Spleen (tissue), 11 donors: Measurements from ENCODE around the gene PDGFRB. TPM values are rescaled to one million over a fixed set of nuclear protein-coding genes. Genes with fewer than 3 reads are reported as not detected.

Experiments
- DNase-seq: peaks from one replicate; pipeline ENCODE4 v3.0.0-alpha.2; 2020
- H3K27ac ChIP-seq, 8 donors: fragments of 200-600 bp; sonication (generic) in 7 of 8; 1 replicate in 4 of 8; 2 replicates in 4 of 8; pipeline versions ENCODE4 v1.5.0 to v1.8.0; 2016 to 2021; ENCODE audit warnings: inconsistent platforms in 4 of 8, mild to moderate bottlenecking in 4 of 8, moderate library complexity in 1 of 8
- H3K27me3 ChIP-seq, 7 donors: fragments of 200-600 bp; sonication (generic) in 6 of 7; replicated peaks in 1 of 7; 1 replicate in 4 of 7; 2 replicates in 3 of 7; pipeline versions ENCODE4 v1.5.0 to v1.8.0; 2016 to 2021; ENCODE audit warnings: inconsistent platforms in 3 of 7, mild to moderate bottlenecking in 1 of 7
- H3K36me3 ChIP-seq, 6 donors: fragments of 200-600 bp; sonication (generic) in 5 of 6; 1 replicate in 4 of 6; 2 replicates in 2 of 6; pipeline versions ENCODE4 v1.5.0 to v1.8.0; 2016 to 2021; ENCODE audit warnings: inconsistent platforms in 2 of 6
- H3K4me1 ChIP-seq, 6 donors: fragments of 200-600 bp; sonication (generic) in 5 of 6; 1 replicate in 3 of 6; 2 replicates in 3 of 6; pipeline versions ENCODE4 v1.5.0 to v1.8.0; 2016 to 2021; ENCODE audit warnings: inconsistent platforms in 3 of 6
- H3K4me3 ChIP-seq, 8 donors: fragments of 200-600 bp; sonication (generic) in 7 of 8; 1 replicate in 4 of 8; 2 replicates in 4 of 8; pipeline versions ENCODE4 v1.5.0 to v1.8.0; 2016 to 2021; ENCODE audit warnings: inconsistent platforms in 4 of 8, mild to moderate bottlenecking in 4 of 8, moderate library complexity in 2 of 8
- H3K9me3 ChIP-seq, 8 donors: fragments of 200-600 bp; sonication (generic) in 7 of 8; 1 replicate in 4 of 8; 2 replicates in 4 of 8; pipeline versions ENCODE4 v1.5.0 to v1.8.0; 2016 to 2021; ENCODE audit warnings: inconsistent platforms in 4 of 8
- CTCF ChIP-seq, 11 experiments: fragments of 200-600 bp in 7 of 11; fragments of 450-650 bp in 4 of 11; sonication (generic) in 4 of 11; IDR thresholded peaks in 8 of 11; conservative IDR thresholded peaks in 3 of 11; 1 replicate in 7 of 11; 2 replicates in 4 of 11; pipeline versions ENCODE4 v1.4.0 to v1.8.0; 2016 to 2021; ENCODE audit warnings: antibody characterized with exemption in 11 of 11, inconsistent platforms in 4 of 11, mild to moderate bottlenecking in 1 of 11
- POLR2A ChIP-seq, 3 donors: fragments of 450-650 bp; IDR thresholded peaks; one replicate each; pipeline ENCODE4 v1.5.1; 2017; ENCODE audit warnings: antibody characterized with exemption in 3 of 3, mild to moderate bottlenecking in 1 of 3
- POLR2AphosphoS5 ChIP-seq, 3 donors: sonication (generic); formaldehyde crosslinking; IDR thresholded peaks; one replicate each; pipeline ENCODE4 v1.5.1; 2017; ENCODE audit warnings: antibody characterized with exemption in 3 of 3
- WGBS, 5 donors: extraction: QIAGEN DNeasy Blood & Tissue Kit in 3 of 5; methylation state at CpG; one replicate each; pipeline versions ENCODE4 v1.1.5 to v1.1.7; 2013 to 2018; 5-methylcytosine and 5-hydroxymethylcytosine counted together
- intact Hi-C: fragments of 100-400 bp; cut with DNase I; formaldehyde crosslinking; loops from one replicate; pipeline ENCODE4 v1.15.0; 2023; ENCODE audit warnings: low total_unique reads
- polyA plus RNA-seq, 3 donors: library from polyadenylated mRNA; stranded (reverse); fragments of 200-250 nt; gene quantifications; one replicate each; pipeline ENCODE4 v1.2.1, GENCODE V29; 2013
- total RNA-seq, 7 donors: library from RNA; depleted of rRNA in 3 of 7; stranded (reverse); fragments of >200 nt in 3 of 7; fragmentation: NEBNext Ultra II Directional in 4 of 7; extraction: Animal tissue kit (Norgen Biotek cat#: 25700) in 4 of 7; gene quantifications; one replicate each; pipeline versions ENCODE4 v1.1.0 to v1.2.1, GENCODE V29; 2016 to 2021
- donor health status: healthy with polysubstance abuse.
- donor health status: DM: no; HTN: no; CAD: no; lungs with moderate emphysema.
- donor health status: DM: no; HTN: no; CAD: no.
- donor health status: Bipolar disorder and iron deficiency.
- donor health status: healthy.
- donor health status: DM: no; HTN: no; CAD: no.
- donor health status: DM: yes; HTN: yes; CAD: no.

The PDGFRB gene
- total and polyA plus RNA-seq, 10 donors: 12.8 to 144 (median 88.5) TPM

DNA sequence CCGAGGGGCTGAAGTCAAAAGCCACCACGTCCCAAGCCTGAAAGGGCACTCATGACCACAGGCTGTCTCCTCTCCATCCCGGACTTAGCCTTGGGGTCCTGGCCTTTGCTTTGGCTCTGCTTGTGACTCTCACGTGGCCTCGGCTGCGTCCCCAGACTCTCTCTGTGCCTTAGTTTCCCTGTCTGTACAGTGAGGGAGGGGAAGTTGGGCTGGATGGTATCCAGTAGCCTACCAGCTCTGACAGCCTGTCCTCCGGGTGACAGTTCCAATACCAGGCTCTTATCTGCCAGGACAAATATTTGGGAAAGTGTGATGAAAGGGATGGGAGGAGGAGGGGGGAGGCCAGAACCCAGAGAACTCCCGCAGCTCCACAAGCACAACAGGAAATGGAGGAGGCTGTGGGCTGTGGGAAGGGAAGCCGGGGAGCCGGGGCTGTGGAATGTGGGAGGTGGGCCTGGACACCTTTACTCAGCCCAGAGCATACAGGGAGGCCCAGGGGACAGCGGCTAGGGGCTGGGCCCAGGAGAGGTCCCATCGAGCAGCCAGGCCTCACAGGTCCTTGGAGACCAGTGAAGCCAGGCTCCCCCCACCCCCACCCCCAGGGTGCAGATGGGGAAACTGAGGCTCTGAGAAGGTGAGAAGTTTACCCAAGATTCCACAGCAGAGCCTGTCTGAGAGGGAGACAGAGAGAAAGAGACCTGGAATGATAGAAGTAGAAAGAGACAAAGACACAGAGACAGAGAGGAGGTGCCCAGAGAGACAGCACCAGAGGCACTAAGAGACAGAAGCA, 18.3 kb downstream of the PDGFRB start:
- peaks cover 0 to 37% (median 0%) of the 10 kb centered on the region in 6 donors for H3K36me3 ChIP-seq
- H3K9me3 ChIP-seq: no peaks in the 10 kb centered on the region
- peaks cover 0 to 86% (median 26%) of the 10 kb centered on the region in 6 donors for H3K4me1 ChIP-seq
- DNase-seq: no peak
- 42 to 68% (median 67%) methylated on average over 12 of the region's 12 CpGs for WGBS, 5 donors
- H3K4me3 ChIP-seq: no peak overlapping the region
- peaks cover 0 to 49% (median 0%) of the 10 kb centered on the region in 7 donors for H3K27me3 ChIP-seq
- peak overlapping the region in 7 of 8 donors; percentile 49 to 83 (median 74) for H3K27ac ChIP-seq
- intact Hi-C loops: loop anchor here (10.0 kb wide), 1 partner anchor 77 kb away; no protein-coding TSS in a partner anchor
- TF ChIP-seq POLR2AphosphoS5 (IDR thresholded peaks at IDR 0.05) (no peak), POLR2A (IDR thresholded peaks at IDR 0.05) (no peak), CTCF (IDR thresholded peaks at IDR 0.05 in 8 of 11, conservative IDR thresholded peaks at IDR 0.05 in 3 of 11) (no peak)

DNA sequence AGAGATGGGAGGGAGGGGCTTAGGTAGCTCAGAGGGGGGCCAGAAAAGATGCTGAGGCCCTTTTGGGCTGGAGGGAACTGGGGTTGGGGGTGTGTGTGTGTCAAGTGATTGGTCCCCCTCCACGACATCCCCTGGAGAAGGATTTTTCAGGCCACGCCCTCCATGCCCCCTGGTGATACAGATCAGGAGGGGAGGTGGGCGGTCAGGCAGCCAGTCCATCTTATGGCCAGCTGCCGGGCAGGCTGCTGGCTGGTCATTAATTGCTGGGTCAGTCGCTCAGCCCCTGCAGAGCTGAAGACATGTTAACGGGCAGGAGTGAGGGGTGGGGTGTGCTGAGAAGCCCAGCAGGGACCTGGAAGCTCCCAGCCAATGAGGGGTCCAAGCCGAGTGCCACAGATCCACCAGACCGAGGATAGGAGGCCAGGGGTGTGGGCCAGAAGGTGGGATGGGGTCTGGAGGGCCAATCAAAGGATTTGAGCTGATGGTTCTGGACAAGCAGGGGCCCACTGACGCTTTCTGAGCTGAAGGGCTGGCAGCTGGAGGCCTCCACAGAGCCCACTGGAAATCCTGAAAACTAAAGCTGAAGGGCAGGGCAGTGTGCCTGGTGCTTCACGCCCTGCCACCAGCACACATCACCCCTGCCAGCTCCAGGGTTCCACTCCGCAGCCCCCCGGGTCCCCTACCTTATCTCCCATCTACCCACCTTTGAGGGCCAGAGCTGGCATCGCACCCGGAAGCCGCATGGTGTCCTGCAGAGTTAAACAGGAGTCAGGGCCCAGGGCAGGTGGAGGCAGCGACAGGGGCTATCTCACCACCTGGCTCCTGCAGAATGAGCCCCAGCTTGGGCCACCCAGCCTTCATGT, 19.1 kb downstream of the PDGFRB start:
- no peak for DNase-seq
- peak overlapping the region in 7 of 8 donors; percentile 49 to 83 (median 74) for H3K27ac ChIP-seq
- TF ChIP-seq POLR2A (IDR thresholded peaks at IDR 0.05) (no peak), POLR2AphosphoS5 (IDR thresholded peaks at IDR 0.05) (peak in 1 of 3 donors; percentile 20)
- peaks cover 0 to 49% (median 0%) of the 10 kb centered on the region in 7 donors for H3K27me3 ChIP-seq
- intact Hi-C loops: loop anchor here (10.0 kb wide), 1 partner anchor 78 kb away; no protein-coding TSS in a partner anchor
- H3K4me1 ChIP-seq: peaks cover 0 to 86% (median 28%) of the 10 kb centered on the region in 6 donors
- H3K36me3 ChIP-seq: peaks cover 0 to 45% (median 0%) of the 10 kb centered on the region in 6 donors
- H3K9me3 ChIP-seq: no peaks in the 10 kb centered on the region
- no peak overlapping the region for H3K4me3 ChIP-seq
- WGBS, 5 donors: 73 to 80% (median 76%) methylated on average over 16 of the region's 16 CpGs

GRCh38 chr5:150135557-150136304, 19.9 kb downstream of the PDGFRB start:
- peak overlapping the region in 7 of 8 donors; percentile 15 to 83 (median 65) for H3K27ac ChIP-seq

More at GRCh38 chr5:150135557-150136304, 19.9 kb downstream of the PDGFRB start:
- Histone ChIP-seq H3K9me3 (no peaks in the 10 kb centered on the region), H3K36me3 (peaks cover 0 to 45% (median 0%) of the 10 kb centered on the region in 6 donors), H3K4me1 (peaks cover 0 to 85% (median 25%) of the 10 kb centered on the region in 6 donors), H3K4me3 (no peak overlapping the region), H3K27me3 (peaks cover 0 to 49% (median 0%) of the 10 kb centered on the region in 7 donors)
- TF ChIP-seq POLR2AphosphoS5 (IDR thresholded peaks at IDR 0.05) (no peak), CTCF (IDR thresholded peaks at IDR 0.05 in 8 of 11, conservative IDR thresholded peaks at IDR 0.05 in 3 of 11) (no peak), POLR2A (IDR thresholded peaks at IDR 0.05) (no peak)
- 48 to 75% (median 65%) methylated on average over 14 to 21 of the region's 21 CpGs for WGBS, 5 donors
- no peak for DNase-seq
- intact Hi-C loops: loop anchor here (10.0 kb wide), 1 partner anchor 79 kb away; no protein-coding TSS in a partner anchor
